Ramos (cell line): ENCODE data around the gene PFDN2.
"Not testable (repeated sequence)": the region's sequence is repeated elsewhere in the genome, so short reads cannot be mapped to it uniquely, and the experiment has no call there.

ENCODE experiments used
- in situ Hi-C: fragments of 300-500 bp; cut with MboI; formaldehyde crosslinking; loops from one replicate; pipeline ENCODE4 v1.14.3; 2022; ENCODE audit warnings: low sequenced_read_pairs; ENCODE audit not compliant: unreplicated experiment

The PFDN2 gene

GRCh38 chr1:161065681-161066080, 52.2 kb downstream of the PFDN2 start:
- in situ Hi-C loops = not testable (repeated sequence)

DNA sequence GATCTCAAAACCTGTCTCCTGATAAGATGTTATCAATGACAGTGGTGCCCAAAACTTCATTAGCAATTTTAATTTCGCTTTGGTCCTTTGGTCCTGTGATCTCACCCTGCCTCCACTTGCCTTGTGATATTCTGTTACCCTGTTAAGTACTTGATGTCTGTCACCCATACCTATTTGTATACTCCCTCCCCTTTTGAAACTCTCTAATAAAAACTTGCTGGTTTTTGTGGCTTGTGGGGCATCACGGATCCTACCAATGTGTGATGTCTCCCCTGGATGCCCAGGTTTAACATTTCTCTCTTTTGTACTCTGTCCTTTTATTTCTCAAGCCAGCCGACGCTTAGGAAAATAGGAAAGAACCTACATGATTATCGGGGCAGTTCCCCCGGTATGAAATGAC, 53.9 kb downstream of the PFDN2 start:
- in situ Hi-C loops = not testable (repeated sequence)

DNA sequence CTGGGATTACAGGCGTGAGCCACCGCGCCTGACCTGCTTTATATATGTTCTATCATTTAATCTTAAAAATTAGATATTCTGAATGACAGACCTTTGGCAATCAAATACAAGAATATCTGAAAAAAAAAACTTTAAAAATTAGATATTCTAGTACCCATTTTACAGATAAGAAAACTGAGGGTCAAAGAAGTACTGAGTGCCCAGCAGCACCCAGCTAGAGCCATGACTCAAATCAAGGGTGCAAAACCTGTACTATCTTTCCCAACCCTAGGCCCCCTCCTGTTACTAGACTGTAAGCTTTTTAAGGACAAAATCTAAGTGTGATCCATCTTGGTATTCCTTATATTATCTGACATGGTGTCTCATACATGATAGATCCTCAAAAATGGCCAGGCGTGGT, 56.4 kb downstream of the PFDN2 start:
- in situ Hi-C loops = no loop called here

DNA sequence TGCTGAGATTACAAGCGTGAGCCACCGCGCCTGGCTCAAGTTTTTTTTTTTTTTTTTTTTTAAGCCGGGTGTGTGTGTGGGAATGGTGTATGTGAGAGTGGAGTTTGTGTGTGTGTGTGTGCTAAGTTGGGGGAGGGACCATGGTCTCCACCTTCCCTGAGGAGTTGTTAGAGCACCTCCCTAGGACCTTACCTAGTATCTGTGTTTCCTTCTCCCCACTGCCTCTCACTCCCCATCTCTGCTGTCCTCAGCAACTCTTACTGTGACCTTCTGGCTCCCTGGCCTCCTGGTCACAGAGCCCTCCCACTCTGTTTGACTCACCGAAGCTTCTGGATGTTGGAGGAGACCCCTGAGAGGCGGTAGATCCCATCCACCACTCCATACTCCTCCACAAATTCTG, 58.5 kb downstream of the PFDN2 start:
- in situ Hi-C loops = no loop called here

GRCh38 chr1:161054805-161055204, 63.0 kb downstream of the PFDN2 start:
- in situ Hi-C loops = no loop called here

DNA sequence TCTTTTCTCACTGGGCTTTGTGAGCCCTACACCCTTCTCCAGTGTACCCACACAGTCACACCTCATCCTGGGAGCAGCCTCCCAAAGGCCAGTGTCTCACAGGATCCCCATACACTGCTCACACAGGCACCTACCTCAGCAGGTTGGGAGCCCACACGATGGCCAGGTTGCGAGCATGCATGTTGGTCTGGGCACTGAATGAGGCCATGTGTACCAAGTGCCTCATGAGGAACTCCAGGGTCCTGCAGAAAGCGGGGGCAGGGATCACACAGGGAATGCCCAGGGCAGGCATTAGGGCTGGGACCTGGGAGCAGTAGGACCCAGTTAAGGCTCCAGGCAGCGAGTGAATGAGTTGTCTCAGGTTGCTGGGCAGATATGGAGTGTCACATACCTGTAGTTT, 63.6 kb downstream of the PFDN2 start:
- in situ Hi-C loops = no loop called here

- in situ Hi-C loops = no loop called here
Measured at GRCh38 chr1:161052899-161053298, 64.9 kb downstream of the PFDN2 start.

DNA sequence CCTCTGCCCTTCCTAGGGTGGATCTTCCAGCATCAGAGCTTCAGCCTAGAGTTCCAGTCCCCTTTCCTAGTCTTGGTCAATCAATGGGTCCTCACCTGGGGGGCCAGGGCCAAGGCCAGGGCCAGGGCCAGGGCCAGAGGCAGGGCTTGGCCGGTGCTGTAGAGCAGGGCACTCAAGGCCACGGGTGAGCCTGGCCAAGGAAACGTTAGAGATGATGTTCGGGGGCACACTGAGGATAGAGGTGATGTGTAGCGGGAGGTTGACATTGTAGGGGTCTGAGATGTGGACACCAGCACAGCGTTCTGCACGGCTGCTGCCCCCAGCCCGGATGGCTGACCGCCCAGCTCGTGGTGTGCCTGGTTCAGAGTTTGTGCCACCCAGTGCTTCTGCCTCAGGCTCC, 66.6 kb downstream of the PFDN2 start:
- in situ Hi-C loops = no loop called here
